Ascending aorta (tissue), 2 donors: ENCODE data around the gene MPPE1. TPM values are rescaled to one million over a fixed set of nuclear protein-coding genes. Genes with fewer than 3 reads are reported as not detected.

Experiments
- DNase-seq, 2 donors: peaks; one replicate each; pipeline ENCODE4 v3.0.0-alpha.2; 2019; ENCODE audit warnings: low spot score in 2 of 2
- H3K27ac ChIP-seq, 2 donors: fragments of 200-600 bp; sonication (generic); one replicate each; pipeline ENCODE4 v1.5.1; 2016 to 2017; ENCODE audit warnings: mild to moderate bottlenecking in 1 of 2
- H3K27me3 ChIP-seq: fragments of 200-600 bp; sonication (generic); one replicate; pipeline ENCODE4 v1.5.1; 2017
- H3K36me3 ChIP-seq, 2 donors: fragments of 200-600 bp; sonication (generic); one replicate each; pipeline ENCODE4 v1.5.1; 2016
- H3K4me1 ChIP-seq, 2 donors: fragments of 200-600 bp; sonication (generic); one replicate each; pipeline ENCODE4 v1.5.1; 2016 to 2017; ENCODE audit warnings: mild to moderate bottlenecking in 1 of 2
- H3K4me3 ChIP-seq, 2 donors: fragments of 200-600 bp; sonication (generic); one replicate each; pipeline ENCODE4 v1.5.1; 2016 to 2017; ENCODE audit warnings: mild to moderate bottlenecking in 1 of 2
- H3K9me3 ChIP-seq, 2 donors: fragments of 200-600 bp; sonication (generic); one replicate each; pipeline ENCODE4 v1.5.1; 2016
- intact Hi-C: fragments of 100-400 bp; cut with DNase I; formaldehyde crosslinking; loops from one replicate; pipeline ENCODE4 v1.15.1; 2023
- total RNA-seq: library from RNA; depleted of rRNA; stranded (reverse); fragments of >200 nt; gene quantifications from one replicate; pipeline ENCODE4 v1.1.0, GENCODE V29; 2016
- TF ChIP-seq, protein P1 (sequence below), 3 experiments: fragments of 200-600 bp in 2 of 3; fragments of 450-650 bp in 1 of 3; sonication (generic) in 2 of 3; IDR thresholded peaks; one replicate each; pipeline ENCODE4 v1.5.1; 2016 to 2019; ENCODE audit warnings: antibody characterized with exemption in 3 of 3, mild to moderate bottlenecking in 1 of 3, moderate library complexity in 1 of 3

Gene MPPE1
- total RNA-seq, 1 donor from 2014 or later, result 18.9 TPM

DNA sequence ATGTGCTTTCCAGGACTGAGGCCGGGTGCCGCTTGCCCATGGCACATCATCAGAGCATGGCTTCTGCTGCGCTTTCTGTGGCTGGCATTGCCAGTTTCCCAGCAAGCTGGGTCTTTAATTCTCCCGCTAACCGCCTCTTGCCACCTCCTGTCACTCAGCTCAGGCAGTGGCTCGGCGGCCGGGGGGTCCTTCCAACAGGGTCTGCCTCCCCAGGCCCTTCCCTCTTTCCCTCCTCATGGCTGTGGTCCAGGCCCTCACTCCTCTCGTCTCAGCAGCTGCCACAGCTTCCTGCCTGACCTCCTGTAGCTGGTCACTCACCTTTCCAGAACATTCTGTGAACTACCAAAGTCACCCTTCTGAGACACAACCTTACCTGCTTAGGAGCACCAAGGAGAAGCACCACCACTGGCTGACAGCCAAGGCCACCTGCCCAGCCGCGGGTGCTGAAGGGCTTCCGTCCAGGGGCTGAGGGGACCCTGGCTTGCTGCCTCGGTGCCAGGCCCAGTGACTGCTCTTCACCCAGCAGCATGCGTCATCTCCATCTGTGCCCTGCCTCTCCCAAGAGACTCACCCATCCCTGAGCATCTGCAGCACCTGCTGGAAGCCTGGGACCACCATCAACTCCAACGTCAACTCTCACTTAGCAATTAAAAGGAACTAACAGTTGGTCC lies 34.3 kb downstream of the MPPE1 start:
- H3K27ac ChIP-seq, result no peak overlapping the region
- H3K4me3 ChIP-seq, result no peak overlapping the region
- no peaks in the 10 kb centered on the region for H3K4me1 ChIP-seq
- peaks cover 0 to 41% of the 10 kb centered on the region in 2 donors for H3K36me3 ChIP-seq
- TF ChIP-seq, protein P1, sequence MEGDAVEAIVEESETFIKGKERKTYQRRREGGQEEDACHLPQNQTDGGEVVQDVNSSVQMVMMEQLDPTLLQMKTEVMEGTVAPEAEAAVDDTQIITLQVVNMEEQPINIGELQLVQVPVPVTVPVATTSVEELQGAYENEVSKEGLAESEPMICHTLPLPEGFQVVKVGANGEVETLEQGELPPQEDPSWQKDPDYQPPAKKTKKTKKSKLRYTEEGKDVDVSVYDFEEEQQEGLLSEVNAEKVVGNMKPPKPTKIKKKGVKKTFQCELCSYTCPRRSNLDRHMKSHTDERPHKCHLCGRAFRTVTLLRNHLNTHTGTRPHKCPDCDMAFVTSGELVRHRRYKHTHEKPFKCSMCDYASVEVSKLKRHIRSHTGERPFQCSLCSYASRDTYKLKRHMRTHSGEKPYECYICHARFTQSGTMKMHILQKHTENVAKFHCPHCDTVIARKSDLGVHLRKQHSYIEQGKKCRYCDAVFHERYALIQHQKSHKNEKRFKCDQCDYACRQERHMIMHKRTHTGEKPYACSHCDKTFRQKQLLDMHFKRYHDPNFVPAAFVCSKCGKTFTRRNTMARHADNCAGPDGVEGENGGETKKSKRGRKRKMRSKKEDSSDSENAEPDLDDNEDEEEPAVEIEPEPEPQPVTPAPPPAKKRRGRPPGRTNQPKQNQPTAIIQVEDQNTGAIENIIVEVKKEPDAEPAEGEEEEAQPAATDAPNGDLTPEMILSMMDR (IDR thresholded peaks at IDR 0.05), result no peak
- peak in 1 of 2 donors; percentile 52 for DNase-seq
- no peaks in the 10 kb centered on the region for H3K27me3 ChIP-seq
- H3K9me3 ChIP-seq, result no peaks in the 10 kb centered on the region
- intact Hi-C loops, result no loop called here

- Histone ChIP-seq H3K27ac (no peak overlapping the region), H3K4me3 (no peak overlapping the region), H3K36me3 (peaks cover 0 to 48% of the 10 kb centered on the region in 2 donors), H3K9me3 (no peaks in the 10 kb centered on the region), H3K27me3 (no peaks in the 10 kb centered on the region), H3K4me1 (no peaks in the 10 kb centered on the region)
- peak in 1 of 2 donors; percentile 27 for DNase-seq
- TF ChIP-seq, protein P1 (IDR thresholded peaks at IDR 0.05), result peak in 1 of 3 experiments; percentile 41
- intact Hi-C loops, result no loop called here
Measured at GRCh38 chr18:11872479-11873136, 35.5 kb downstream of the MPPE1 start.

DNA sequence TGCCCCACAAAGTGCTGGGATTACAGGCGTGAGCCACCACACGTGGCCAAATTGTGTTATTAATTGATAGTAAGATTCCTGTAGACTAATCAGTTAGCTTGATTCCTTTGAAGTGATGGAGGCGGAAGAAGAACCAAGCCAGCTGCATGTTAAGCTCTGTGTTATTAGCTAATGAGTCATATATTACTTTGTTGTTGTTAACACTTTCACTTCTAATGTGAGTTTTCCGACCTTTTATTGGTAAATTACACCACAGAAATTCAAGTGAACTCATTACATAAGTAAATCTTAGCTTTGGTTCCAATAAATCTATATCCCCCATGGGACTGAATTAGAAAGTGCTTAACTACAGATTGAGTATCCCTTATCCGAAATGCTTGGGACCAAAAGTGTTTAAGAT lies 36.6 kb downstream of the MPPE1 start:
- TF ChIP-seq, protein P1 (IDR thresholded peaks at IDR 0.05), result no peak
- peaks cover 0 to 38% of the 10 kb centered on the region in 2 donors for H3K36me3 ChIP-seq
- intact Hi-C loops, result no loop called here

DNA sequence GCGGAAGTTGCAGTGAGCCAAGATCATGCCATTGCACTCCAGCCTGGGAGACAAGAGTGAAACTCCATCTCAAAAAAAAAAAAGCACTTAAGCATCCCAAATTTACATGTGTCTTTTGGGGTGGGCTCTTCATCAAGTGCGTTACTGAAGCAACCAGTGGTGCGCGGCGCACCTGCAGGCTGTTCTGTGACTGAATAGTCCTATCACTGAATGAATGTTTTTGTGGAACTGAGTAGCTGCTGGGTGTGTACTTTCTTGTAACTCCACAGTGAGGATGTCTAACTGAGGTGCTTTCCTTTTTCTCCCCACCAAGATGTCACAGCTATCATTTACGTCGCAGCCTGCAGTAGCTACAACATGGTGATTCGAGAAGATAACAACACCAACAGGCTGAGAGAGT lies 39.9 kb downstream of the MPPE1 start:
- Histone ChIP-seq H3K27me3 (no peaks in the 10 kb centered on the region), H3K4me3 (no peak overlapping the region), H3K4me1 (no peaks in the 10 kb centered on the region), H3K9me3 (no peaks in the 10 kb centered on the region), H3K27ac (no peak overlapping the region), H3K36me3 (peaks cover 0 to 22% of the 10 kb centered on the region in 2 donors)
- DNase-seq, result no peak
- TF ChIP-seq, protein P1 (IDR thresholded peaks at IDR 0.05), result no peak
- intact Hi-C loops, result no loop called here

More for the DNA sequence above, 36.6 kb downstream of the MPPE1 start:
- Histone ChIP-seq H3K4me1 (no peaks in the 10 kb centered on the region), H3K4me3 (no peak overlapping the region), H3K27ac (no peak overlapping the region), H3K27me3 (no peaks in the 10 kb centered on the region), H3K9me3 (no peaks in the 10 kb centered on the region)
- DNase-seq, result no peak

DNA sequence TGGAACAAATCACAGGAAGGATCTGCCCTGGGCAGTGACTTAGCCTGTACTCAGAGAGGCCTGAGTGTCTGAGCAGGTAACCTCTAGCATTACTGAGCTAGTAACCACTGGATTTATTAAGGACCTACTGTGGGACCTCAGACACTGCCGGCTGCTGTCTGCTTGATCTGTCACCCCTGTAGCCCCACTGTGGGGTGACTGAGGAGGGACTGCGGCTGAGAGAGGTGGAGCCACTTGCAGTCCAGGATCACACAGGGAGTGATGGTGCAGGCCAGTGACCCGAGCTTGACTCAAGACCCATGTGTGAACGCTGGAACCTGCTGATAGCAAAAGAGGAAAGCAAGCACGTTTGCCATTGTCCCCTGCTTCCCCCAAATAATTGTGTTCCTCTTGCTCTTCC lies 41.4 kb downstream of the MPPE1 start:
- H3K27me3 ChIP-seq, result no peaks in the 10 kb centered on the region
- intact Hi-C loops, result no loop called here
- H3K9me3 ChIP-seq, result no peaks in the 10 kb centered on the region
- peaks cover 0 to 16% of the 10 kb centered on the region in 2 donors for H3K36me3 ChIP-seq
- no peak overlapping the region for H3K27ac ChIP-seq
- H3K4me3 ChIP-seq, result no peak overlapping the region
- no peak for DNase-seq
- TF ChIP-seq, protein P1 (IDR thresholded peaks at IDR 0.05), result no peak
- H3K4me1 ChIP-seq, result no peaks in the 10 kb centered on the region
